NCI-H2171 treated with DMSO at 0.1 percent for 48 hours (cell line): Measurements from ENCODE around the gene SLC39A2.

Experiments used
- DNase-seq: peaks from one replicate; lab custom pipeline; 2025; lab: John Stamatoyannopoulos, UW

Gene SLC39A2

GRCh38 chr14:21047378-21047781 lies 48.3 kb downstream of the SLC39A2 start:
- DNase-seq, result no peak

GRCh38 chr14:21048638-21049037 lies 49.5 kb downstream of the SLC39A2 start:
- DNase-seq, result no peak

- no peak for DNase-seq
These were observed 50.2 kb downstream of the SLC39A2 start for GRCh38 chr14:21049271-21049673.

GRCh38 chr14:21050597-21050996 lies 51.5 kb downstream of the SLC39A2 start:
- DNase-seq, result no peak
